ENCODE results near the gene PRRG2. TPM values are rescaled to one million over a fixed set of nuclear protein-coding genes. Genes with fewer than 3 reads are reported as not detected.

The PRRG2 gene
- total RNA-seq, 1 experiment from 2014 or later, result 0.64 TPM

- Histone ChIP-seq H3K36me3 (ENCODE audit: control insufficient read depth, insufficient read depth, low read length) (no peaks in the 10 kb centered on the region), H3K27me3 (ENCODE audit: control insufficient read depth, insufficient read depth, low read length) (no peaks in the 10 kb centered on the region), H3K4me3 (ENCODE audit: low read depth in 2 of 2, low read length in 2 of 2) (no peak overlapping the region), H3K27ac (ENCODE audit: low read length) (no peak overlapping the region), H3K4me1 (ENCODE audit: control insufficient read depth, insufficient read depth, low read length) (peaks cover 7% of the 10 kb centered on the region), H3K9me3 (ENCODE audit: control insufficient read depth, insufficient read depth, low read depth, low read length) (no peaks in the 10 kb centered on the region)
- DNase-seq (ENCODE audit: low read depth, low spot score), result no peak
- intact Hi-C loops (cut with micrococcal nuclease; ENCODE audit: unreplicated experiment), result no loop called here
- no TSS peak for BruUV-seq (replicated peaks)
- TF ChIP-seq POLR2AphosphoS5 (IDR thresholded peaks at IDR 0.05; ENCODE audit: low read depth, low read length) (no peak), TCF7L2 (IDR thresholded peaks at IDR 0.05; ENCODE audit: low read depth, low read length) (no peak), SIN3A (IDR thresholded peaks at IDR 0.05; ENCODE audit: borderline replicate concordance, insufficient read depth, low read depth, low read length) (no peak)
- TF ChIP-seq, protein P1, sequence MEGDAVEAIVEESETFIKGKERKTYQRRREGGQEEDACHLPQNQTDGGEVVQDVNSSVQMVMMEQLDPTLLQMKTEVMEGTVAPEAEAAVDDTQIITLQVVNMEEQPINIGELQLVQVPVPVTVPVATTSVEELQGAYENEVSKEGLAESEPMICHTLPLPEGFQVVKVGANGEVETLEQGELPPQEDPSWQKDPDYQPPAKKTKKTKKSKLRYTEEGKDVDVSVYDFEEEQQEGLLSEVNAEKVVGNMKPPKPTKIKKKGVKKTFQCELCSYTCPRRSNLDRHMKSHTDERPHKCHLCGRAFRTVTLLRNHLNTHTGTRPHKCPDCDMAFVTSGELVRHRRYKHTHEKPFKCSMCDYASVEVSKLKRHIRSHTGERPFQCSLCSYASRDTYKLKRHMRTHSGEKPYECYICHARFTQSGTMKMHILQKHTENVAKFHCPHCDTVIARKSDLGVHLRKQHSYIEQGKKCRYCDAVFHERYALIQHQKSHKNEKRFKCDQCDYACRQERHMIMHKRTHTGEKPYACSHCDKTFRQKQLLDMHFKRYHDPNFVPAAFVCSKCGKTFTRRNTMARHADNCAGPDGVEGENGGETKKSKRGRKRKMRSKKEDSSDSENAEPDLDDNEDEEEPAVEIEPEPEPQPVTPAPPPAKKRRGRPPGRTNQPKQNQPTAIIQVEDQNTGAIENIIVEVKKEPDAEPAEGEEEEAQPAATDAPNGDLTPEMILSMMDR (IDR thresholded peaks at IDR 0.05), result no peak
- TF ChIP-seq, protein P2, sequence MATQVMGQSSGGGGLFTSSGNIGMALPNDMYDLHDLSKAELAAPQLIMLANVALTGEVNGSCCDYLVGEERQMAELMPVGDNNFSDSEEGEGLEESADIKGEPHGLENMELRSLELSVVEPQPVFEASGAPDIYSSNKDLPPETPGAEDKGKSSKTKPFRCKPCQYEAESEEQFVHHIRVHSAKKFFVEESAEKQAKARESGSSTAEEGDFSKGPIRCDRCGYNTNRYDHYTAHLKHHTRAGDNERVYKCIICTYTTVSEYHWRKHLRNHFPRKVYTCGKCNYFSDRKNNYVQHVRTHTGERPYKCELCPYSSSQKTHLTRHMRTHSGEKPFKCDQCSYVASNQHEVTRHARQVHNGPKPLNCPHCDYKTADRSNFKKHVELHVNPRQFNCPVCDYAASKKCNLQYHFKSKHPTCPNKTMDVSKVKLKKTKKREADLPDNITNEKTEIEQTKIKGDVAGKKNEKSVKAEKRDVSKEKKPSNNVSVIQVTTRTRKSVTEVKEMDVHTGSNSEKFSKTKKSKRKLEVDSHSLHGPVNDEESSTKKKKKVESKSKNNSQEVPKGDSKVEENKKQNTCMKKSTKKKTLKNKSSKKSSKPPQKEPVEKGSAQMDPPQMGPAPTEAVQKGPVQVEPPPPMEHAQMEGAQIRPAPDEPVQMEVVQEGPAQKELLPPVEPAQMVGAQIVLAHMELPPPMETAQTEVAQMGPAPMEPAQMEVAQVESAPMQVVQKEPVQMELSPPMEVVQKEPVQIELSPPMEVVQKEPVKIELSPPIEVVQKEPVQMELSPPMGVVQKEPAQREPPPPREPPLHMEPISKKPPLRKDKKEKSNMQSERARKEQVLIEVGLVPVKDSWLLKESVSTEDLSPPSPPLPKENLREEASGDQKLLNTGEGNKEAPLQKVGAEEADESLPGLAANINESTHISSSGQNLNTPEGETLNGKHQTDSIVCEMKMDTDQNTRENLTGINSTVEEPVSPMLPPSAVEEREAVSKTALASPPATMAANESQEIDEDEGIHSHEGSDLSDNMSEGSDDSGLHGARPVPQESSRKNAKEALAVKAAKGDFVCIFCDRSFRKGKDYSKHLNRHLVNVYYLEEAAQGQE (IDR thresholded peaks at IDR 0.05; ENCODE audit: insufficient read depth in 1 of 2, low read depth in 2 of 2, low read length in 1 of 2), result no peak
- no peak for ATAC-seq
- in situ Hi-C loops (cut with HindIII; ENCODE audit: low pct_unique_long_range_greater_than_20kb, low sequenced_read_pairs), result no loop called here
- ChIA-PET CTCF (no interaction called here), POLR2A (no interaction called here)
Observed at GRCh38 chr19:49573425-49573824, 7.7 kb upstream of the PRRG2 start.

DNA sequence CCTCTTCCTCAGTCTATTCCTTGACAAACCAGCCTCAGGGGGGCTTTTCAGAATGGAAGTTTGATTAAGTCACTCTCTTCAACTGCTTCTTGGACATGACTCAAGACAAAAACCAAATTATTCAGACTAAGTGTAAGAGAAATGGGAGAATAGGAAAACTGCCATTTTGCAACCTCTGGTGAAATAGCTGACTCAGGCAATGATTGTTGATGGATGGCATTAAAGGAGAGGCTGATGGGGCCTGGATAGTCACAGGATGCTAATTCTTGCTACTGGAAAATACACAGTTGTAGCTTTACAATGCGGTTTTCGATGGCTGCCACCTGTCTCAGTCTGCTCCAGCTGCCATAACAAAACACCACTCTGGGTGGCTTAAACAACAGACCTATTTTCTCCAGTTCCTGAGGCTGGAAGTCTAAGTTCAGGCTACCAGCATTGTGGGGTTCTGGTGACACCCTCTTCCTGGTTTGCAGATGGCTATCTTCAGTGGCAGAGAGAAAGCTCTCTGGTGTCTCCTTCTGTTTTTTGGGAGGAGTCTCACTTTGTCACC, 6.8 kb upstream of the PRRG2 start:
- peaks cover 7% of the 10 kb centered on the region for H3K4me1 ChIP-seq (ENCODE audit: control insufficient read depth, insufficient read depth, low read length)
- H3K36me3 ChIP-seq (ENCODE audit: control insufficient read depth, insufficient read depth, low read length), result no peaks in the 10 kb centered on the region; the same call in 1 of the 2 replicates
- no peak for TF ChIP-seq TCF7L2 (IDR thresholded peaks at IDR 0.05; ENCODE audit: low read depth, low read length)
- no peak for TF ChIP-seq POLR2AphosphoS5 (IDR thresholded peaks at IDR 0.05; ENCODE audit: low read depth, low read length)
- TF ChIP-seq, protein P2 (IDR thresholded peaks at IDR 0.05; ENCODE audit: insufficient read depth in 1 of 2, low read depth in 2 of 2, low read length in 1 of 2), result no peak
- no peak for TF ChIP-seq SIN3A (IDR thresholded peaks at IDR 0.05; ENCODE audit: borderline replicate concordance, insufficient read depth, low read depth, low read length)
- TF ChIP-seq, protein P1 (IDR thresholded peaks at IDR 0.05), result no peak
- H3K9me3 ChIP-seq (ENCODE audit: control insufficient read depth, insufficient read depth, low read depth, low read length), result no peaks in the 10 kb centered on the region
- no peak for DNase-seq (ENCODE audit: low read depth, low spot score)
- intact Hi-C loops (cut with micrococcal nuclease; ENCODE audit: unreplicated experiment), result no loop called here
- BruUV-seq (replicated peaks), result no TSS peak
- H3K27ac ChIP-seq (ENCODE audit: low read length), result no peak overlapping the region
- in situ Hi-C loops (cut with HindIII; ENCODE audit: low pct_unique_long_range_greater_than_20kb, low sequenced_read_pairs), result no loop called here
- ChIA-PET CTCF (no interaction called here), POLR2A (interaction anchor here (0.5 kb wide), 1 partner anchor 1253 kb away, joined by 6 read pairs; no protein-coding TSS in a partner anchor)
- no peak overlapping the region for H3K4me3 ChIP-seq (ENCODE audit: low read depth in 2 of 2, low read length in 2 of 2)
- ATAC-seq, result no peak
- no peaks in the 10 kb centered on the region for H3K27me3 ChIP-seq (ENCODE audit: control insufficient read depth, insufficient read depth, low read length)
